Central memory CD4-positive, alpha-beta T cell (primary cell): ENCODE measurements around the gene MT1HL1.

Experiments
- DNase-seq: peaks from one replicate; pipeline ENCODE4 v3.0.0; 2022

Gene MT1HL1

DNA sequence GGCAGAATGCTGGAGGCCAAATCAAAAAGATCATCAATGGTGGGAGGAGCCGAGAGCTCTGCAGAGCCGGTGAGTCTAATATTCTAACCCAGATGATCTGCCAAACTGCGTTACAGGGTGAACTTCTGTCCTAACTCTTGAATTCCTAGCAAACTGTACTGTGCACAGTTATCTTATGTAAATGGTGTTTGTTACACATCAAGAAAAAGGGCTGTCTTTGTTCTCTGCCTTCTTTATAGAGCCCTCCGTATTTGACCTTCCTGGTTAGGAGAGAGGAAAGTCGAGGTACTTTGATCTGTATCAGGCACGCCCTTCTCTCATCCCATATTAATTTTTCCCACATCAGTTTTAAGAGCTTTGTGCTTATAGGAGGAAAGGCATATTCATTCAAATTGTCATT lies 37.6 kb downstream of the MT1HL1 start:
- DNase-seq = no peak

DNA sequence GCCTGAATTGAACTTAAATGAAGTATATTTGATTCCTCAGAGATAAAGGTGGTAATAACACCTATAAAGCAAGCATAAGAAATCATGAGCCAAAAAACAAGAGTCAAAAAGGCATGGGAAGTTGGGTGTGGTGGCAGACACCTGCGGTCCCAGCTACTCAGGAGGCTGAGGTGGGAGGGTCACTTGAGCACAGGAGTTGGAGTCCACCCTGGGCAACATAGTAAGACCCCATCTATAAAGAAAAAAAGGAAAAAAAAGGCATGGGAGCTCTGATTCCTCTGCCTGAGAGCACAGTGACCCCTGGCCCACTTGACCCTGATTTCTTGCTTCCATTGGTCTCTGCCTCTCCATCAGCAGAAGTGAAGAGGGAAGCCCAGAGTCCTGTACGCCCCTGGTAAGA lies 40.3 kb downstream of the MT1HL1 start:
- no peak for DNase-seq

DNA sequence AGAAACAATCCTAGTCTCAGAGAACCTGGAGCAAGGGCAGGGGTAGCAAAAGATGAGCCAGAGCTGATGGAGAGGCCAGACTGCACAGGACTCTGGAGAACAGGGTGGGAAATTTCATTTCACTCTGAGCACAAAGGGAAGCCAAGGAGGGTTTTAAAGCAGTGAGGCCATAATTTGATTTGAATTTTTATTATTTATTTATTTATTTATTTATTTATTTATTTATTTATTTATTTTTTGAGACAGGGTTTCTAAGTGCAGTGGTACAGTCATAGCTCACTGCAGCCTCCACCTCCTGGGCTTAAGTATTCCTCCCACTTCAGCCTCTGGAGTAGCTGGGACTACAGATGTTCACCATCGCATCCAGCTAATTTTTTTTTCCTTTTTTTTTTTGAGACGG lies 45.1 kb downstream of the MT1HL1 start:
- DNase-seq = no peak

DNA sequence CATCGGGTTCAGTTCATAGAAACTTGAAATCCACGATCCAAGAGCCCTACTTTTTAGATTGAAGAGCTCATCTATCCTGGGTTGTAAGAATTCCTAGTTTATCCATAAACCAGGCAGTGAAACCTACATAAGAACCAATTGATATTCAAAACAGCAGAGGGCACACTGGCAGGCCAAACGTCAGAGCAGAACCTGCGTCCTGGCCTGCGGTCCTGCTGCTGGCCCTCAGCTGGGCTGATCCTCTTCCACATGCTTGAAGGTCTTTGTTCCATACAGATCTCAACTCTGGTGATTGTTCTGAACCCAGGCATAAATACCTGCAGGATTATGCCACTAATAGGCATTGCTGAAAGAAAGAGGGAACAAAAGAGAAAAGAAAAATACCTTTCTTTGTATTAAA lies 47.0 kb downstream of the MT1HL1 start:
- no peak for DNase-seq
